ENCODE results near the gene SKA3. TPM values are rescaled to one million over a fixed set of nuclear protein-coding genes. Genes with fewer than 3 reads are reported as not detected.
A peak's percentile ranks its signal among the peaks of the same experiment; 100 is the strongest.

The SKA3 gene
- total RNA-seq, 1 donor, result 13.8 TPM

DNA sequence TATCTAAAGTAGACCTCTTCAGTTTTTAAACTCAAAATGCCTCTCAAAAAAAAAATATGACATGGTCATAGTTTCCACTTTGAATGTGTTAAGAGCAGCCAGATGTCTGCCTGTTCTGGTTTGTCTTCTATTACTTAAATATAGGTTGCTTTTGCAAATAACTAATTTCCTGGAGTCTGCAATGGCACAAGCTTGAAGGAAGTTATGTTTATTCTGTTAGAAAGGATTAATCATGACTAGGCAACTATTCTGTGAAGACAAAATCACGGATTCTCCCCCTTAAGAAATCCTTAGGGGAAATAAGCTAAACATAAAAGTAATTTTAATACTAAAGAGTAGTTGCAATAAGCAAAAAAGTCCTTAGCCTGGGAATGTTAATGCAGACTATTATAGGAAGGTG lies 26.3 kb downstream of the SKA3 start:
- no peaks in the 10 kb centered on the region for H3K27me3 ChIP-seq (ENCODE audit: insufficient read depth, low read length)
- H2AFZ ChIP-seq (ENCODE audit: low read length), result no peak overlapping the region
- H3K36me3 ChIP-seq (ENCODE audit: insufficient read depth, low read length), result peaks cover 25% of the 10 kb centered on the region
- peaks cover 9% of the 10 kb centered on the region for H3K79me2 ChIP-seq (ENCODE audit: insufficient read depth, low read length)
- no peak overlapping the region for H3K4me3 ChIP-seq (ENCODE audit: insufficient read depth, low read length)
- TF ChIP-seq, protein P1, sequence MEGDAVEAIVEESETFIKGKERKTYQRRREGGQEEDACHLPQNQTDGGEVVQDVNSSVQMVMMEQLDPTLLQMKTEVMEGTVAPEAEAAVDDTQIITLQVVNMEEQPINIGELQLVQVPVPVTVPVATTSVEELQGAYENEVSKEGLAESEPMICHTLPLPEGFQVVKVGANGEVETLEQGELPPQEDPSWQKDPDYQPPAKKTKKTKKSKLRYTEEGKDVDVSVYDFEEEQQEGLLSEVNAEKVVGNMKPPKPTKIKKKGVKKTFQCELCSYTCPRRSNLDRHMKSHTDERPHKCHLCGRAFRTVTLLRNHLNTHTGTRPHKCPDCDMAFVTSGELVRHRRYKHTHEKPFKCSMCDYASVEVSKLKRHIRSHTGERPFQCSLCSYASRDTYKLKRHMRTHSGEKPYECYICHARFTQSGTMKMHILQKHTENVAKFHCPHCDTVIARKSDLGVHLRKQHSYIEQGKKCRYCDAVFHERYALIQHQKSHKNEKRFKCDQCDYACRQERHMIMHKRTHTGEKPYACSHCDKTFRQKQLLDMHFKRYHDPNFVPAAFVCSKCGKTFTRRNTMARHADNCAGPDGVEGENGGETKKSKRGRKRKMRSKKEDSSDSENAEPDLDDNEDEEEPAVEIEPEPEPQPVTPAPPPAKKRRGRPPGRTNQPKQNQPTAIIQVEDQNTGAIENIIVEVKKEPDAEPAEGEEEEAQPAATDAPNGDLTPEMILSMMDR (IDR thresholded peaks at IDR 0.05; ENCODE audit: extremely low read depth, low read depth, low read length), result no peak
- H4K20me1 ChIP-seq (ENCODE audit: insufficient read depth, low read length), result no peaks in the 10 kb centered on the region
- H3K9me3 ChIP-seq (ENCODE audit: low read depth, low read length), result no peaks in the 10 kb centered on the region
- DNase-seq (ENCODE audit: insufficient read length, low spot score, missing footprints), result no peak
- H3K27ac ChIP-seq (ENCODE audit: low read depth, low read length), result peak overlapping the region; percentile 35
- H3K4me1 ChIP-seq (ENCODE audit: insufficient read depth, low read length), result peaks cover 6% of the 10 kb centered on the region
- H3K4me2 ChIP-seq (ENCODE audit: insufficient read depth, low read length), result no peak overlapping the region

DNA sequence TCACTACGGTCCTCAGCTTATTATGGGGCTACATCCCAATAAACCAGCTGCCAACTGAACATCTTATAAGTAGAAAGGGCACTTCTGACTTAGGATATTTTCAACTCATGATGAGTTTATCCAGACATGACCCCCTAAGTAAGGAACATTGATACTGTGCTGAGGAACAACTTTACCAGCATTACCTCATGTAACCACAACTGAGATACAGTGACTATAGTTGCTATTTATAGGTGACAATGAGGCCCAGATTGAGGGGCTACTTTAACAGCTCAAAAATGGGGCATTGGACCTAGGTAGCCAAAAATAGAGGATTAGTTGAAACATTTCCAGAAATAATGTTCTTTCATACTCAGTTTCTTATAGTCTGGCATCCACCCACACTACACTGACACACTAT lies 26.8 kb downstream of the SKA3 start:
- DNase-seq (ENCODE audit: insufficient read length, low spot score, missing footprints), result no peak
- TF ChIP-seq, protein P1 (IDR thresholded peaks at IDR 0.05; ENCODE audit: extremely low read depth, low read depth, low read length), result no peak
- no peaks in the 10 kb centered on the region for H4K20me1 ChIP-seq (ENCODE audit: insufficient read depth, low read length)

GRCh38 chr13:21148557-21149258 lies 27.6 kb downstream of the SKA3 start:
- Histone ChIP-seq H3K9me3 (ENCODE audit: low read depth, low read length) (no peaks in the 10 kb centered on the region), H2AFZ (ENCODE audit: low read length) (no peak overlapping the region), H3K79me2 (ENCODE audit: insufficient read depth, low read length) (peaks cover 21% of the 10 kb centered on the region), H3K27ac (ENCODE audit: low read depth, low read length) (no peak overlapping the region), H3K4me3 (ENCODE audit: insufficient read depth, low read length) (no peak overlapping the region), H4K20me1 (ENCODE audit: insufficient read depth, low read length) (peaks cover 2% of the 10 kb centered on the region), H3K27me3 (ENCODE audit: insufficient read depth, low read length) (no peaks in the 10 kb centered on the region), H3K4me2 (ENCODE audit: insufficient read depth, low read length) (no peak overlapping the region), H3K36me3 (ENCODE audit: insufficient read depth, low read length) (peaks cover 26% of the 10 kb centered on the region), H3K4me1 (ENCODE audit: insufficient read depth, low read length) (peaks cover 6% of the 10 kb centered on the region)
- no peak for DNase-seq (ENCODE audit: insufficient read length, low spot score, missing footprints)
- TF ChIP-seq, protein P1 (IDR thresholded peaks at IDR 0.05; ENCODE audit: extremely low read depth, low read depth, low read length), result no peak

More for the DNA sequence above, 26.8 kb downstream of the SKA3 start:
- Histone ChIP-seq H3K4me2 (ENCODE audit: insufficient read depth, low read length) (no peak overlapping the region), H3K27me3 (ENCODE audit: insufficient read depth, low read length) (no peaks in the 10 kb centered on the region), H3K36me3 (ENCODE audit: insufficient read depth, low read length) (peaks cover 25% of the 10 kb centered on the region), H3K4me3 (ENCODE audit: insufficient read depth, low read length) (no peak overlapping the region), H3K79me2 (ENCODE audit: insufficient read depth, low read length) (peaks cover 14% of the 10 kb centered on the region), H3K27ac (ENCODE audit: low read depth, low read length) (peak overlapping the region; percentile 35), H2AFZ (ENCODE audit: low read length) (no peak overlapping the region), H3K9me3 (ENCODE audit: low read depth, low read length) (no peaks in the 10 kb centered on the region), H3K4me1 (ENCODE audit: insufficient read depth, low read length) (peaks cover 6% of the 10 kb centered on the region)

GRCh38 chr13:21147827-21148226 lies 28.5 kb downstream of the SKA3 start:
- H3K9me3 ChIP-seq (ENCODE audit: low read depth, low read length), result no peaks in the 10 kb centered on the region
- H4K20me1 ChIP-seq (ENCODE audit: insufficient read depth, low read length), result peaks cover 11% of the 10 kb centered on the region
- H3K79me2 ChIP-seq (ENCODE audit: insufficient read depth, low read length), result peaks cover 30% of the 10 kb centered on the region
- DNase-seq (ENCODE audit: insufficient read length, low spot score, missing footprints), result no peak
- peaks cover 35% of the 10 kb centered on the region for H3K36me3 ChIP-seq (ENCODE audit: insufficient read depth, low read length)
- TF ChIP-seq, protein P1 (IDR thresholded peaks at IDR 0.05; ENCODE audit: extremely low read depth, low read depth, low read length), result no peak
- H3K4me1 ChIP-seq (ENCODE audit: insufficient read depth, low read length), result peaks cover 7% of the 10 kb centered on the region
- H3K4me2 ChIP-seq (ENCODE audit: insufficient read depth, low read length), result no peak overlapping the region
- no peak overlapping the region for H3K27ac ChIP-seq (ENCODE audit: low read depth, low read length)
- H3K27me3 ChIP-seq (ENCODE audit: insufficient read depth, low read length), result no peaks in the 10 kb centered on the region
- no peak overlapping the region for H3K4me3 ChIP-seq (ENCODE audit: insufficient read depth, low read length)
- H2AFZ ChIP-seq (ENCODE audit: low read length), result no peak overlapping the region

Measured in osteoblast (primary cell).